Inflammatory macrophage (primary cell): Measurements from ENCODE around the gene COL23A1.
"Not testable (repeated sequence)": the region's sequence is repeated elsewhere in the genome, so short reads cannot be mapped to it uniquely, and the experiment has no call there.

Experiments used
- DNase-seq, 2 donors: peaks; one replicate each; pipeline ENCODE4 v3.0.0-alpha.2; 2020 to 2022

Gene COL23A1

DNA sequence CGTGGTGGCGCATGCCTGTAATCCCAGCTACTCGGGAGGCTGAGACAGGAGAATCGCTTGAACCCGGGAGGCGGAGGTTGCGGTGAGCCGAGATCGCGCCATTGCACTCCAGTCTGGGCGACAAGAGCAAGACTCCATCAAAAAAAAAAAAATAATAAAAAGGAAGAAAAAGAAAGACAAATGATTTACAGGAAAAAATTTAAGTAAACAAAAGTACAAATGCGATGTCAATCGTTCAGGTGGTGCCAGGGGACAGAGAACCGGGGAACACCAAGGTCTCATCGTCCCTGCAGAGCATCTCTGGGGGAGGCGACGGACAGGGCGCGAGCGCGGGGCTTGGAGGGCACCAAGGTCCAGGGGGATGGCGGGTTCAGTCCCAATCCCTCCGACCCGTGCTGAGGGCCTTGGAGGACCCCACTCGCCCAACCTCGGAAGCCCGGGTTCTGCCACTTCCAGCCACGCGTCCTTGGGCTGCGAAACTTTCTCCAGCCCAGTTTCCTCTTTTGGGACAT lies 386.5 kb downstream of the COL23A1 start:
- no peak for DNase-seq

DNA sequence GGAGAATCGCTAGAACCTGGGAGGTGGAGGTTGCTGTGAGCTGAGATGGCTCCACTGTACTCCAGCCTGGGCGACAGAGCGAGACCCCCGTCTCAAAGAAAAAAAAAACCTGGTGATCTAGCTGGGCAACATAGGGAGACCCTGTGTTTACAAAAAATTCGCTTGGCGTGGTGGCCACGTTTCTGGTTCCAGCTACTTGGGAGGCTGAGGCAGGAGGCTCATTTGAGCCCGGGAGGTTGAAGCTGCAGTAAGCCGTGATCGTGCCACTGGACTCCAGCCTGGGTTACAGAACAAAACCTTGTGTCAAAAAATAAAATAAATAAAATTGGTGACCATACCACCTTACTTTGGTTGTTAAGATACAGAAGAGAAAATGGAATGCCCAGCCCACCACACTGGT lies 387.7 kb downstream of the COL23A1 start:
- DNase-seq: no peak

DNA sequence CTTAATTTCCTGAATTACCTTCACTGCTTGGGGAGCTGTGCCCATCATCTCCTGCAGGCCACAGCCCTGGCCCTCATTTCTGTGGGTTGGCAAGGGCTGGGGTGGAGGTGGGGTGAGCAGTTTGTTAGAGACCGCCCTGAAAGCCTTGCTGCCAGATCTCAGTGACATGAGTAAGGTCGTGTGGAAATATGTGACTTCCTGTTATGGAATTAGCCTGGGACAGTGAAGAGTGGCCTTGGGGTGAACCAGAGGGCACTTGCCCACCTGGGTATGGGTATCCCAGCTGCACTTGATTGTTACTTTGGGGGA lies 388.3 kb downstream of the COL23A1 start:
- peak; percentile 63 to 73 for DNase-seq

DNA sequence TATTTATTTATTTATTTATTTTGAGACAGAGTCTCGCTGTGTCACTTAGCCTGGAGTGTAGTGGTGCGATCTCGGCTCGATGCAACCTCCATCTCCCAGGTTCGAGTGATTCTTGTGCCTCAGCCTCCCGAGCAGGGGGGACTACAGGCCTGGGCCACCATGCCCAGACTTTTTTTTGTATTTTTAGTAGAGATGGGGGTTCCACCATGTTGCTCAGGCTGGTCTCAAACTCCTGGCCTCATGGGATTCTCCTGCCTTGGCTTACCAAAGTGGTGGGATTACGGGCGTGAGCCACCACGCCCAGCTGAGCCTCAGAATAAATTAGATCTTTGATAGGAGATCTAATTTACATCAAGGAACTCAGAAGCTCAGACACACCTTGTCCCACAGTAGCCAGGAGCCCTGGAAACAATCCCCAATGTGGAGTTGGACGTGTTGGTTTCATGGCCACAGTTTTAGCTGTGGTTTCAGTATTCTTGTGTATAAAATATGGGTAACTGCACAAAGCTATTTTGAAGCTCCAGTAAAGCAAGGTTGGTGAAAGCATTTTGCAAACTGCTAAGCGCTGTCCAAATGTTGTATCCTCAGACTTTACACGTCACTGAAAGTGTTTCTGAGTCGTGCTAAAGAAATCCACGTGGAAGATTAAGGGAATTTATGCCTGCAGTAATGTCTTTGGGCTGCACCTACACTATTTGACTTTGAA lies 388.8 kb downstream of the COL23A1 start:
- DNase-seq: no peak

DNA sequence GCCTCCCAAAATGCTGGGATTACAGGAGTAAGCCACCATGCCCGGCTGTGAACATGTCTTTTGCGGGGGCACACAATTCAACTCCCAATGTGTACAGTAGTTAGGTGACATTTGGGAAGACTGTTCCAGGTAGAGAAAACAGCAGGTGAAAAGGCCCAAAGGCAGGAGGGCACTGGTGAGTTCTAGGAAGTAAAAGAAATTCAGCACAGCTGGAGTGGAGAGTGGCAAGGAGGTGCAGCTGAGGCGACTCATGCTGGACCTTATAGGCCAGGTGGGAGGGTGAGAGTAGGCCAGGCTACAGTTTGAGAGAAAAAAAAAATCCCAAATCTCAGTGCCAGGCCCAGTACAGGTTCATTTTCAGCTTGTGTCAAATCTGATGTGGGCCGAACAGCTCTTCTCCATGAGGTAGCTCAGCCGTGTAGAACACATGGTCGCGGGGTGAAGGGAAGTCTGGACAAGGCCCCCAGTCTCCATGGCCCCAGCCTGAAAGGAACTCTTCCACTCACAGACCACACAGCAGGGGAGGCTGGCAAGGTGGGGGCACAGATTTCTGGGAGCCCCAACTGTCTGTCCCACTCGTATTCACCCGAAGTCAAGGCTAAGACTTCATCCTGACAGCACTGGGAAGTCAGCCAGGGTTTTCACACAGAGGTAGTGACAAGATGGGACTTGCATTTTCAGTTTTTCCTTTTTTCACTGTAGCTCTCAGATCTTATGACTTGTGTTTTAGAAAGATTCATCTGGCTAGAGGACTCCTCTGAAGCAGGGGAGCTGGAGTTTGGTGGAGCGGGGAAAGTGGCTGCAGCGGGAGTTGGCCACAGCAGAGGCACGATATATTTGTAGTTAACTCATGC lies 390.4 kb downstream of the COL23A1 start:
- no peak for DNase-seq

DNA sequence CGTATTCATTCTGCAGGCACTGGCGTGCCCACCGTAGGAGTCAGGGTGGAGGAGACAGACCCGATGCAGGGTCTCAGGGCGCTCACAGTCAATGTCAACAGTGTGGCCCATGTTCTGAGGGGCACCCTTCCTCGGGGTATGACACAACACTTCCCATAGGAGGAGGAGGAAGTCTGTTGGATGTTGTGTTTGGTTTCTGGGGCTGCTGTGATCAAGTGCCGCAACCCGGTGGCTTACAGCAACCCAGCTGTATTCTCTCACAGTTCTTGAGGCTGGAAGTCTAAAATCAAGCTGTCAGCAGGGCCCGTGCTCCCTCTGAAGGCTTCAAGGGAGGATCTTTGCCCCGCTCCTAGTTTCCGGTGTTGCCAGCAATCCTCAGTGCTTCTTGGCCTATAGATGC lies 391.5 kb downstream of the COL23A1 start:
- peak; percentile 37 to 61 for DNase-seq

DNA sequence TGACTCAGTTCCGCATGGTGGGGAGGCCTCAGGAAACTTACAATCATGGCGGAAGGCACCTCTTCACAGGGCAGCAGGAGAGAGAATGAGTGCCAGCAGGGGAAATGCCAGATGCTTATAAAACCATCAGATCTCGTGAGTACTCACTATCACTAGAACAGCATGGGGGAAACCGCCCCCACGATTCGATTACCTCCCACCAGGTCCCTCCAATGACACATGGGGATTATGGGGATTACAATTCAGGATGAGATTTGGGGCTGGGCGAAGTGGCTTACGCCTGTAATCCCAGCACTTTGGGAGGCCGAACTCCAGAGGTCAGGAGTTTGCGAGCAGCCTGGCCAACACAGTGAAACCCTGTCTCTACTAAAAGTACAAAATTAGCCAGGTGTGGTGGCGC lies 392.0 kb downstream of the COL23A1 start:
- DNase-seq: not testable (repeated sequence)

DNA sequence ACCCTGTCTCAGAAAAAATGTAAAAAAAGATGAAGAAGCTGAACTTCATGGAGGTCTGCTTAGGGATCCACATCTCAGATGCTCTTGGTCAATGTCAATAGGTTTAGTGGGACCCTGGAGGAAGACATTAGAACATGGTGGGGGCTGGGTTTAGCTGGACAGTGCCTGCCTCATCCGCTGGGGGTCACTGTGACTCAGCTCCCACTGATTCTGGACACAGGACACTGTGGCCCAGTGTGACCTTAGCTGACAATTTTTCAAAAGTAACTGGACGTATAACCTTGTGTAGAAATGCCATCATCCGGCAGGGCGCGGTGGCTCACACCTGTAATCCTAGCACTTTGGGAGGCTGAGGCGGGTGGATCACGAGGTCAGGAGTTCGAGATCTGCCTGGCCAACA lies 393.2 kb downstream of the COL23A1 start:
- no peak for DNase-seq

DNA sequence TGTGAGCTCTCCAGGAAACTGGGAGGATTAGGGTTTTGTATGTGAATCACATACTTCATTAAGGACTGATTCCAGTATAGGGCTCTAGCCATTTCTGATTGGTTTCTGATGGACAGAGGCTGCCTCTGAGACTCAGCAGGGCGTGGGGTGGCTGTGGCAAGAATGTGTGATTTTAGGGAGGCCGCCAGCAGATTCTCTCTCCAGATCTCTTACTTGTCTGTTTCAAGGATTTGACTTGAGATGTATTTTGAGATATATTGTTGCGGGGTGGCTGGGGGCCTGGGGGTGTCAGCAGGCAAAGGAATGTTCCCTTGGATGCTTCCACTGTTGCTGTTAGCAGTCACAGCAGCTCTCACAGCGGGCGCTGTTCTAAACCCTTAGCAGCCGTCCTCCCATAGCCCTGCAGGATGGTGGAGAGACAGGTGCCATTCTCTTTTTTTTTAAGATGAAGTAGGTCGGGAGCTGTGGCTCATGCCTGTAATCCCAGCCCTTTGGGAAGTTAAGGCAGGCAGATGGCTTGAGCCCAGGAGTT lies 393.8 kb downstream of the COL23A1 start:
- DNase-seq: no peak

DNA sequence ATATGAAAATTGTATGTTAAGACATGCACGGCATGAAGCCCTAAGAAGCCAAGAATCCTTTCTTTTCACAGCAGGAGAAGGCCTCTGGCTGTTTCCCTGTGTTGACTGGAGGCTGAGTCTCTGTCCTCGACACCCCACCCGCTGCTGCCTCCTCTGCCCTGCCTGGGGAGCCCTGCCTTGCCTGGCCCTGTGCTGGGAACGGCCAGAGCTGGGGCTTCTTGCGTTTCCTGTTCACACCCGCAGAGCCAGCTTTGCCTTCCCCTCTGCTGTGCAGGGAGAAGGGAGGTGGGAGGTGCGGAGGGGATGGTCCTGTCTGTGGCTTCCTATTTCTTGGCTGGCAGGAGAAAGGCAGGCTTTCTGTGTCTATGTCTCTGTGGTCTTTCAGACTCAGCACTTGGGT lies 396.2 kb downstream of the COL23A1 start:
- peak; percentile 28 to 54 for DNase-seq

DNA sequence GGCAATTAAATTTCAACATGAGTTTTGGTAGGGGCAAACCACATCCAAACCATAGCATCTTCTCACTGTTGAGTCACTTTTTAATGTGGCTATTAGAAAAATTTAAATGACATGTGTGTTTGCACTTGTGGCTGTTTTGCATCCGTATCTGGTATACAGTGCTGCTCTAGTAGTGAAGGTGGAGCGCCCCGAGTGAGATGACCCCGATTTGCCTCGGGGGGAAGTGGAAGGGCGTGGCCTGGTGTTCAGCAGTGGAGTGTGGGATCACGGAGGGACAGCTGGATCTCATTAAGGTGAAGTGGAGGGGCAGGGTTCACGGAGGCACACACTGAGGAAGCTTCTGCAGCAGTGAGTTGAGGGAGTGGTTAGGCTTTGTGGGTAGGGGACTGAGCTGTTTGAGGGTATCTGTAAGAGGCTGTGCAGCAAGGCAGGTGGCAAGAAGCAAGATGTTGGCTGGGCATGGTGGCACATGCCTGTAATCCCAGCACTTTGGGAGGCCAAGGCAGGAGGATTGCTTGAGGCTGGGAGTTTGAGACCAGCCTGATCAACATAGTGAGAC lies 396.9 kb downstream of the COL23A1 start:
- no peak for DNase-seq

DNA sequence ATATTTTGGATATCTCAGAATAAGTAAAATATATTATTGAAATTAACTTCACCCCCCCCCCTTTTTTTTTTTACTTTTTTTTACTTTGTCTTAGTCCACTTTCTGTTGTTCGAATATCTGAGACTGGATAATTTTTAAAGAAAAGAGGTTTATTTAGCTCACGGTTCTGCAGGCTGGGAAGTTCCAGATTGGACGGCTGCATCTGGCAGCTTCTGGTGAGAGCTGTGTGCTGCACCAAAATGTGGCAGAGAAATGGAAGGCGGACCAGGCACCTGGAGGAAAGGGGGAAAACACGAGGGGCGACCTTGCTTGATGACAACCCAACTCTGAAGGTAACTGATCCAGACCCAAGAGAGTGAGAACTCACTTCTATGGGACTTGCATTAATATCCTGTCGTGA lies 397.4 kb downstream of the COL23A1 start:
- no peak for DNase-seq

DNA sequence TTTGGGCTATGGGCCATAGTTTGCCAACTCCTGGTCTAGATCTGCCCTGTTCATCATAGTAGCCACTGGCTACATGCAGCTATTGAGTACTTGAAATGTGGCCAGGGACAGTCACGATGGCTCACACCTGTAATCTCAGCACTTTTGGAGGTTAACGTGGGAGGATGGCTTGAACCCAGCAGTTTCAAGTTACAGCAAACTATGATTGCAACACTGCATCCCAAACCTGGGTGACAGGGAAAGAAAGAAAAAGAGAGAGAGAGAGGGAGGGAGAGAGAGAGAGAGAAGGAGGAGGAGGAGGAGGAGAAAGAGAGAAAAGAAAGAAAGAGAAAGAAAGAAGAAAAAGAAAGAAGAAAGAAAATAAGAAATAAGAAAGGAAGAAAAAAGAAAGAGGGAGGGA lies 397.9 kb downstream of the COL23A1 start:
- DNase-seq: no peak

DNA sequence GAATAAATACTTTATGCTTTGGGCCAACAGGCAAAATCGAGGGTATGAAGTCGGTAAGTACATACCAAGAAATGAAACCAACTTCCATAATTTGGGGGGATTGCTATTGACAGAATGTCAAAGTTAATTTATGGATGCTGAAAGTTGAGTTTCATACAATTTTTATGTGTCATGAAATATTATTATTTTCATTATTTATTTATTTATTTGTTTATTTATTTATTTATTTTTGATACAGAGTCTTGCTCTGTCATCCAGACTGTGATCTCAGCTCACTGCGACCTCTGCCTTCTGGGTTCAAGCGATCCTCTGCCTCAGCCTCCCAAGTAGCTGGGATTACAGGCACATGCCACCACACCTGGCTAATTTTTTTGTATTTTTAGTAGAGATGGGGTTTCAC lies 398.5 kb downstream of the COL23A1 start:
- DNase-seq: no peak

DNA sequence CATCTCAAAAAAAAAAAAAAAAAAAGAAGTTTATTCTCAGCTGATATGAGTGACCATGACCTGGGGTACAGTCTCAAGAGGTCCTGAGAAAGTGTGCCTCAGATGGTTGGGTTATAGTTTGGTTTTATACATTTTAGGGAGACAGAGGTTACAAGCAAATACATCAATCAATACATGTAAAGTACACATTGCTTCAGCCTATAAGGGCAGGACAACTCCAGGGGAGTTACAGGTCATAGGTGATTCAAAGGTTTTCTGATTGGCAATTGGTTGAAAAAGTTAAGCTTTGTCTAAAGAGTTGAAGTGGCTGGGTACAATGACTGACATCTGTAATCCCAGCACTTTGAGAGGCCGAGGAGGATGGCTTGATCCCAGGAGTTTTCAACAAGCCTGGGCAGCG lies 400.8 kb downstream of the COL23A1 start:
- no peak for DNase-seq
